ENCODE results near the gene DYNLT4. TPM values are rescaled to one million over a fixed set of nuclear protein-coding genes. Genes with fewer than 3 reads are reported as not detected.

DYNLT4 gene
- total and polyA plus RNA-seq, 2 of the 8 experiments (the other 6 are each of a cell fraction or from before 2014, with no cell fraction given): 0.29 TPM; not detected in 1

DNA sequence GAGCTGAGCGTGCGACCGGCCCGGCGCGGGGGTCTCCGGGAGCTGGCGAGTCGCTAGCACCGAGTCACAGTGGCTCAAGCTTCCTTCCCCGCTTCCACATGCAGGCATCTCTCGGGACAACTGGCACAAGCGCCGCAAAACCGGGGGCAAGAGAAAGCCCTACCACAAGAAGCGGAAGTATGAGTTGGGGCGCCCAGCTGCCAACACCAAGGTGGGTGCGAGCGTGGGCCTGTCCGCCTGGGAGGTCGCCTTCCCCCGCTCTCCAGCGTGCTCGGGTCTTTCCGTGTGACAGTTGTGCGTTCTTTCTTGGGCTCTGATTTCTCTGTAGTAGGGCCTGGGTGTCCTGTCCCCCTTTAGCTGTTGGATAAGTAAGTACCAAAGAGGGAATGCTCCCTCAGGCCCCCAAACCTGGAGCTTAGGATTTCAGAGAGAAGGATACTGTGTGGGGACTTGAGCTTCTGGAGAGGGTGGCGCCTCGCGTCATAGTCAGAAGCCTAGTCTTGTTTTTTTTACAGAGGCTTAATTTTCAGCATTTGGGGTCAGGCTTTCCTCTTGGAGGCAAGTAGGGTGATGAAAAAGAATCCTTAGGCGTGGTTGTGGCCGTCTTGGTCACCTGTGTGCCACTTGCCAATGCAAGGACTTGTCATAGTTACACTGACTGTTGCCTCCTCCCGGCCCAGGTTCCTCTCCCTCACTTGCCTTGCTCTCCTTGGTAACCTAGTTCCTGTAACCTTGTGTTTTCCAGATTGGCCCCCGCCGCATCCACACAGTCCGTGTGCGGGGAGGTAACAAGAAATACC is 31.0 kb downstream of the DYNLT4 start (continued):
- TF ChIP-seq RXRA (IDR thresholded peaks at IDR 0.05; ENCODE audit: insufficient read depth, low read depth, low read length): no peak
